GM15510 (cell line): ENCODE results near the gene KIR3DL2.
"Not testable (repeated sequence)": the region's sequence is repeated elsewhere in the genome, so short reads cannot be mapped to it uniquely, and the experiment has no call there.

Experiments used
- POLR2A ChIP-seq: IDR thresholded peaks from 3 replicates; pipeline ENCODE4 v1.6.1; 2011; ENCODE audit warnings: borderline replicate concordance; ENCODE audit not compliant: insufficient read length; ENCODE audit errors: extremely low read depth

The KIR3DL2 gene

DNA sequence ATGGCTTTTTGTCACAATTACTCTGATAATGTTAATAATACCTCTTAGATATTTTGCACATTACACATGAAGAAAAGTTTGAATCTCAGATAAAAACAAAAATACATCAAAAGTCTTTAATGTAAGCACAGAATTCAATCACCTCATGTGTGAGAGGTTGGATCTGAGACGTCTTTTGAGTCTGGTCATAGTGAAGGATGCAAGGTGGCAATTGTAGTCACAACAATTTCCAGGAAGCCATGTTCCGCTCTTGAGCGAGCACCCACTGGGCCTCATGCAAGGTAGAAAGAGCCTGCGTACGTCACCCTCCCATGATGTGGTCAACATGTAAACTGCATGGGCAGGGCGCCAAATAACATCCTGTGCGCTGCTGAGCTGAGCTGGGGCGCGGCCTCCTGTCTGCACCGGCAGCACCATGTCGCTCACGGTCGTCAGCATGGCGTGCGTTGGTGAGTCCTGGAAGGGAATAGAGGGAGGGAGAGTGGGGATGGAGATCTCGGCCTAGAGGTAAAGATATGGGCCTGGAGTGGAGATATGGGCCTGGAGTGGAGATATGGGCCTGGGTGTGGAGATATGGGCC is at the start of gene KIR3DL2:
TSS of gene KIR3DL2 (plus strand) at position 383 of the 580 bp plus-strand sequence. CDS start at position 416, 33 bp downstream.
- TF ChIP-seq POLR2A = not testable (repeated sequence)

GRCh38 chr19:54803410-54803809 is 46.8 kb upstream of the KIR3DL2 start, which contains the start of gene KIR2DL4:
TSS of gene KIR2DL4 (plus strand) at chr19:54803610. CDS start at chr19:54803652, 42 bp downstream.
- TF ChIP-seq POLR2A = no peak

GRCh38 chr19:54804101-54804500 is 46.1 kb upstream of the KIR3DL2 start:
- TF ChIP-seq POLR2A = no peak

- TF ChIP-seq POLR2A = no peak
Observed at GRCh38 chr19:54804571-54804970, 45.7 kb upstream of the KIR3DL2 start.

DNA sequence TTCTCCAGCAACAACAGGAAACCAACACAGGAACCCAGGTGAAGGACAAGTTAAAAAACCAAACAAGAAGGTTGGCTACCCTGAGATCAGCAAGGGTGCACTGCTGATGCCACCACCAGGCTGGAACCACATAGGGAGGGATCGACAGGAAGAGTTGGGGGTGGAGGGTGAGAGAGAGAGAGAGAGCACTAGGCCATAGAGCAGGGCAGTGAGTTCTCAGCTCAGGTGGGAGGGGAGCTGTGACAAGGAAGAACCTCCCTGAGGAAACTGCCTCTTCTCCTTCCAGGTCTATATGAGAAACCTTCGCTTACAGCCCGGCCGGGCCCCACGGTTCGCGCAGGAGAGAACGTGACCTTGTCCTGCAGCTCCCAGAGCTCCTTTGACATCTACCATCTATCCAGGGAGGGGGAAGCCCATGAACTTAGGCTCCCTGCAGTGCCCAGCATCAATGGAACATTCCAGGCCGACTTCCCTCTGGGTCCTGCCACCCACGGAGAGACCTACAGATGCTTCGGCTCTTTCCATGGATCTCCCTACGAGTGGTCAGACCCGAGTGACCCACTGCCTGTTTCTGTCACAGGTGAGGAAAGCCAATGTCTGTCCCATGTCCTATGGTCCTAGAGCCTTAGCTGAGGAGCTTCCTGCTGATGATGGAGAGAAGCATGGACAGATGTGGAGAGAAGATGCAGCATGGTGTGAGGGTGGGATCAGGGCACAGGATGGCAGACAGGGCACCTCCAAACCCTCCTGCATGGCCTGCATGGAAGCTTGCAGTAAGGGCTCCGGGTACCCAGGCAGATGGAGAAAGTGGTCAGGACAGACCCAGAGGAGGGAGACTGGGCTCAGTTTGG is 44.4 kb upstream of the KIR3DL2 start:
- TF ChIP-seq POLR2A = no peak

DNA sequence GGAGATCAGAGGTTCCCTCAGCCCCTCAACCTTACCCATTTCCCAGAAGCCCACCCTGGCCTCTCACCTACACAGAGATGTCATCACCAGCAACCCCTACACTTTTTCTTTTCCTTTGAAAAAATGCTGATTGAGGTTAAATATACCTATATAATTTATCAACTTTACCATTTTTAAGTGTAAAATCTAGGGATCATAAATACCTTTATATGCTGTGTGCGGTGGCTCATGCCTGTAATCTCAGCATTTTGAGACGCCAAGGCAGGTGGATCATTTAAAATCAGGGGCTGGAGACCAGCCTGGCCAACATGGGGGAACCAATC is 43.8 kb upstream of the KIR3DL2 start:
- TF ChIP-seq POLR2A = no peak

DNA sequence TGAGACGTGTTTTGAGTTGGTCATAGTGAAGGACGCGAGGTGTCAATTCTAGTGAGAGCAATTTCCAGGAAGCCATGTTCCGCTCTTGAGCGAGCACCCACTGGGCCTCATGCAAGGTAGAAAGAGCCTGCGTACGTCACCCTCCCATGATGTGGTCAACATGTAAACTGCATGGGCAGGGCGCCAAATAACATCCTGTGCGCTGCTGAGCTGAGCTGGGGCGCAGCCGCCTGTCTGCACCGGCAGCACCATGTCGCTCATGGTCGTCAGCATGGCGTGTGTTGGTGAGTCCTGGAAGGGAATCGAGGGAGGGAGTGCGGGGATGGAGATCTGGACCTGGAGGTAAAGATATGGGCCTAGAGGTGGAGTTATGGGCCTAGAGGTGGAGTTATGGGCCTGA is 34.0 kb upstream of the KIR3DL2 start, which contains the start of gene KIR3DL1:
TSS of gene KIR3DL1 (plus strand) at position 218 of the 400 bp plus-strand sequence.
- TF ChIP-seq POLR2A = not testable (repeated sequence)

GRCh38 chr19:54817670-54818536 is 32.3 kb upstream of the KIR3DL2 start:
- no peak for TF ChIP-seq POLR2A

GRCh38 chr19:54832496-54832895 is 17.7 kb upstream of the KIR3DL2 start, which contains the start of gene KIR2DS4:
TSS of gene KIR2DS4 (plus strand) at chr19:54832676.
- not testable (repeated sequence) for TF ChIP-seq POLR2A

DNA sequence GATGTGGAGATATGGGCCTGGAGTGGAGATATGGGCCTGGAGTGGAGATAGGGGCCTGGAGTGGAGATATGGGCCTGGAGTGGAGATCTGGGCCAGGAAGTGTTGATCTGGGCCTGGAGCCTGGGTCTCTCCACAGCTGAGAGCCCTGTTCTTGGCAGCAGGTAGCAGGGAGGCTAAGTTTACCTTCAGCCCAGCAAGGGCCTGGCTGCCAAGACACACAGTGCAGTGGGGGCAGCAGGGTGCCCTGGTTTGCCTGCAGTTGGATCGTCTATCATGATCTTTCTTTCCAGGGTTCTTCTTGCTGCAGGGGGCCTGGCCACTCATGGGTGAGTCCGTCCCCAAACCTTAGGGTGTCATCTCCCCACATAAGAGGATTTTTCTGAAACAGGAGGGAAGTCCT is 687 bp downstream of the KIR3DL2 start:
- no peak for TF ChIP-seq POLR2A

DNA sequence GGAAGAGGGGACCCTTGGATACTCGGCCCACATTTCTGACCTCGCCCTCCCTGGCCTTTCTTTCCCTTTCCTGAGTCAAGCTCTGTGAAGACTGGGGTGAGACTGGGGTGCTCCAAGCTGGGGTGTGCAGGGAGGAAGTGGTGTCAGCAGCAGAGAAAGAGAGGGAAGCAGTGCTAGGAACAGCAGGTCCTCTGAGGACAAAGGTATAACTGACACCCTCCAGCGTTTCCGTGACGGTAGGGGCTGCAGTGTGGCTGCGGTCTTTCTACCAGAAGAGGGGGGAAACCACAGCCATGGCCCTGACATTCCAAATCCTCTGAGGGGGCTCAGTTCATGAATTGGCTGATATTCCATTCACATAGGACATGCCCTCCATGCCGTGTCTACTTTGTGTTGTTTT is 1.1 kb downstream of the KIR3DL2 start:
- no peak for TF ChIP-seq POLR2A

DNA sequence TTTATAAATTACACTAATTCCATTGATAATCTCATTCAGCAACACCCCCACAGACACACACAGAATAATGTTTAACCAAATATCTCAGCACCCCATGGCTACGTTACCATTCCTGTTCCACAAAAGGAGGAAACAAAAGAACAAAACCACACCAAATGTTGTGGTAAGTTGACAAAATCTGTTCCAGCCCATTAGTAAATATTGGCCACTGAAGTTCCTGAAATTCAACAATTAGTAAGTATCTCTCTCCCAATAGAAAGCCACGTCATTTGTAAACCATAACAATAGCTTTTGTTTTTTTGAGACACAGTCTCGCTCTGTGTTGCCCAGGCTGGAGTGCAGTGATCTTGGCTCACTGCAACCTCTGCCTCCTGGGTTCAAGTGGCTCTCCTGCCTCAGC is 21.5 kb downstream of the KIR3DL2 start:
- no peak for TF ChIP-seq POLR2A

- no peak for TF ChIP-seq POLR2A
Observed at GRCh38 chr19:54873990-54874389, 23.7 kb downstream of the KIR3DL2 start, which contains the start of gene FCAR. TSS of gene FCAR (plus strand) at chr19:54874235. CDS start at chr19:54874290, 55 bp downstream.

GRCh38 chr19:54875506-54875905 is 25.3 kb downstream of the KIR3DL2 start:
- TF ChIP-seq POLR2A = no peak

DNA sequence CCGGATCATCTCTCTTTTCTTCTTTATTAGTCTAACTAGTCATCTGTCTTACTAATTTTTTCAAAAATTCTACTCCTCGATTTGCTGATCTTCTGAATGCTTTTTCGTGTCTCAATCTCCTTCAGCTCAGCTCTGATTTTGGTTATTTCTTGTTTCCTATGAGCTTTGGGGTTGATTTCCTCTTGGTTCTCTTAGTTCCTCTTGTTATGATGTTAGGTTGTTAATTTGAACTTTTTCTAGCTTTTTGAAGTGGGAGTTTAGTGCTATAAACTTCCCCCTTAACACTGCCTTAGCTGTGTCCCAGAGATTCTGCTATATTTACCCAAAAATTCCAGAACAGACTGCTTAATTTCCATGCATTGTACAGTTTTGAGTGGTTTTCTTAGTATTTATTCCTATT is 27.2 kb downstream of the KIR3DL2 start:
- no peak for TF ChIP-seq POLR2A
